ENCODE measurements around the gene PAX4.

DNA sequence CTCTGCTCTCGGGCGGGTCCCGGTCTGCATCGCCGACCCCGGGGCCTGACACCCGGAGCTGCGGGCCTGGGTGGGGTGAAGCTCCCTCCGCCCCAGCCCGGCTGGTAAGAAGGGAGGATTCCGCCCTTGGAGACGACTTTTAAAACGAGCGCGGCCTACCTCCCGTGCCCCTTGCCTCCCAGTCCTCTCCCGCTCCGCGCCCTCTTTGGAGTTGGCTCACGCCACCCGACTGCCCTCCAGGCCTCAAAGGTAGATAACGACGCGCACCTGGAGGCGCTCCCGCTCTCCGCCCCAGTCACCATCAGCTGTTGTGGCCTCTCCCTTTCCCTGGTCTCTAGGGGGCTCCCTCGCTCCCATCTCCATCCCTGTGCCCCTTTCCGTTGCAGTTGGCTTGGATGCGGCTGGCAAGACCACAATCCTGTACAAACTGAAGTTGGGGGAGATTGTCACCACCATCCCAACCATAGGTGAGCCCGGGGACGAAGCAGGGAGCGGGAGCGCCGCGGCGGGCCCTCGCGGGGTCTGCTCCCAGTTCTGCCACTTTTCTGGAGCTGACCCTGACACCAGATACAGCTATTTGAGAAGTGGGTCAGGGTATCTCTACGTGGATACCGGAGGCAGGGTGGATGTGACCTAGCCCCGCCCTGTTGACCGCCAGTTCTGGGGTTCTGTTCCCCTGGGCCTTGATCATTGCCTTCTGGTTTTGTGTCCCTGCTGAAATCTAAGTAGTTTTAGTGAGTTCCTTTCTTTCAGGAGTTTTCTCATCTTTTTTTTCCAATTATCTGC is 29.1 kb downstream of the PAX4 start:
- TF ChIP-seq, protein P1, sequence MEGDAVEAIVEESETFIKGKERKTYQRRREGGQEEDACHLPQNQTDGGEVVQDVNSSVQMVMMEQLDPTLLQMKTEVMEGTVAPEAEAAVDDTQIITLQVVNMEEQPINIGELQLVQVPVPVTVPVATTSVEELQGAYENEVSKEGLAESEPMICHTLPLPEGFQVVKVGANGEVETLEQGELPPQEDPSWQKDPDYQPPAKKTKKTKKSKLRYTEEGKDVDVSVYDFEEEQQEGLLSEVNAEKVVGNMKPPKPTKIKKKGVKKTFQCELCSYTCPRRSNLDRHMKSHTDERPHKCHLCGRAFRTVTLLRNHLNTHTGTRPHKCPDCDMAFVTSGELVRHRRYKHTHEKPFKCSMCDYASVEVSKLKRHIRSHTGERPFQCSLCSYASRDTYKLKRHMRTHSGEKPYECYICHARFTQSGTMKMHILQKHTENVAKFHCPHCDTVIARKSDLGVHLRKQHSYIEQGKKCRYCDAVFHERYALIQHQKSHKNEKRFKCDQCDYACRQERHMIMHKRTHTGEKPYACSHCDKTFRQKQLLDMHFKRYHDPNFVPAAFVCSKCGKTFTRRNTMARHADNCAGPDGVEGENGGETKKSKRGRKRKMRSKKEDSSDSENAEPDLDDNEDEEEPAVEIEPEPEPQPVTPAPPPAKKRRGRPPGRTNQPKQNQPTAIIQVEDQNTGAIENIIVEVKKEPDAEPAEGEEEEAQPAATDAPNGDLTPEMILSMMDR (IDR thresholded peaks at IDR 0.05), result peak in 1 of 3 donors; percentile 24
- no peak for TF ChIP-seq POLR2A (IDR thresholded peaks at IDR 0.05)
- no peak for TF ChIP-seq EP300 (IDR thresholded peaks at IDR 0.05)
